ENCODE measurements around the gene JUP. TPM values are rescaled to one million over a fixed set of nuclear protein-coding genes. Genes with fewer than 3 reads are reported as not detected.

Gene JUP
- total and polyA plus RNA-seq, 2 of the 13 experiments (the other 11 are each of a cell fraction or from before 2014, with no cell fraction given): 12.1 to 20.6 TPM

- no peak for TF ChIP-seq ATF2 (CRISPR knock-in tag; IDR thresholded peaks at IDR 0.05)
- TF ChIP-seq FOXP4 (CRISPR knock-in tag; IDR thresholded peaks at IDR 0.05): no peak; the same call in 1 of the 2 replicates
- TF ChIP-seq REST (IDR thresholded peaks at IDR 0.05; ENCODE audit: borderline replicate concordance in 1 of 2, low read depth in 1 of 2, low read length in 2 of 2): 0 out of 4 replicates have a peak, but pooled peaks of 1 of the 2 experiments have one; percentile 10
- no peak for TF ChIP-seq FOXJ3 (CRISPR knock-in tag; IDR thresholded peaks at IDR 0.05; ENCODE audit: borderline replicate concordance)
- no peak for TF ChIP-seq ARID4A (CRISPR knock-in tag; IDR thresholded peaks at IDR 0.05; ENCODE audit: borderline replicate concordance)
- no peak for TF ChIP-seq ZSCAN31 (CRISPR knock-in tag; IDR thresholded peaks at IDR 0.05; ENCODE audit: low read depth)
- TF ChIP-seq TSC22D2 (CRISPR knock-in tag; IDR thresholded peaks at IDR 0.05; ENCODE audit: borderline replicate concordance): no peak
- peak; percentile 1; the same call in 1 of the 2 replicates for TF ChIP-seq THRA (CRISPR knock-in tag; IDR thresholded peaks at IDR 0.05; ENCODE audit: borderline replicate concordance)
- TF ChIP-seq NRL (CRISPR knock-in tag; IDR thresholded peaks at IDR 0.05; ENCODE audit: borderline replicate concordance): peak; percentile 67; the same call in 1 of the 2 replicates
- no peak for TF ChIP-seq MBD4 (IDR thresholded peaks at IDR 0.05; ENCODE audit: borderline replicate concordance, low read length)
- TF ChIP-seq ONECUT2 (CRISPR knock-in tag; IDR thresholded peaks at IDR 0.05): no peak
- no peak for TF ChIP-seq PBX2 (CRISPR knock-in tag; IDR thresholded peaks at IDR 0.05)
Observed at GRCh38 chr17:41793784-41794539, 7.5 kb upstream of the JUP start (continued).
